HepG2 (cell line): Measurements from ENCODE around the gene SMG5. TPM values are rescaled to one million over a fixed set of nuclear protein-coding genes. Genes with fewer than 3 reads are reported as not detected.
A peak's percentile ranks its signal among the peaks of the same experiment; 100 is the strongest.

Source experiments
- EED ChIP-seq: sonication (generic); formaldehyde crosslinking; IDR thresholded peaks from 2 replicates; pipeline ENCODE4 v1.5.0; 2020; ENCODE audit warnings: mild to moderate bottlenecking, missing genetic modification reagents
- FLYWCH1 ChIP-seq: sonication (generic); formaldehyde crosslinking; IDR thresholded peaks from 2 replicates; pipeline ENCODE4 v1.8.1; 2023; ENCODE audit warnings: mild to moderate bottlenecking, missing genetic modification reagents
- HMG20B ChIP-seq: conservative IDR thresholded peaks from 2 replicates; pipeline ENCODE4 v1.6.1; 2016; ENCODE audit warnings: missing genetic modification reagents, missing compliant biosample characterization
- HMGA1 ChIP-seq: sonication (generic); formaldehyde crosslinking; conservative IDR thresholded peaks from 2 replicates; pipeline ENCODE4 v1.4.0; 2020; ENCODE audit warnings: missing genetic modification reagents
- KDM3A ChIP-seq: IDR thresholded peaks from 2 replicates; pipeline ENCODE4 v1.6.1; 2018; ENCODE audit warnings: low read depth, missing compliant biosample characterization
- MXD4 ChIP-seq: IDR thresholded peaks from 2 replicates; pipeline ENCODE4 v1.6.1; 2016; ENCODE audit warnings: mild to moderate bottlenecking, missing biosample characterization, missing genetic modification reagents
- NR2F6 ChIP-seq, 2 experiments: IDR thresholded peaks; 2 replicates each; pipeline ENCODE4 v1.6.1; 2016; ENCODE audit warnings: antibody characterized with exemption in 1 of 2, mild to moderate bottlenecking in 1 of 2
- REL ChIP-seq: sonication (generic); formaldehyde crosslinking; conservative IDR thresholded peaks from 2 replicates; pipeline ENCODE4 v1.8.0; 2022; ENCODE audit warnings: mild to moderate bottlenecking, missing genetic modification reagents, moderate library complexity
- ZNF3 ChIP-seq: IDR thresholded peaks from 2 replicates; pipeline ENCODE4 v1.7.0; 2017; ENCODE audit warnings: inconsistent platforms
- ZNF441 ChIP-seq: sonication (generic); formaldehyde crosslinking; IDR thresholded peaks from 2 replicates; pipeline ENCODE4 v1.7.0; 2021; ENCODE audit warnings: missing genetic modification reagents, borderline replicate concordance
- ZNF570 ChIP-seq: sonication (generic); formaldehyde crosslinking; IDR thresholded peaks from 2 replicates; pipeline ENCODE4 v1.4.0; 2020; ENCODE audit warnings: mild to moderate bottlenecking, missing genetic modification reagents, borderline replicate concordance
- ZNF589 ChIP-seq: sonication (generic); formaldehyde crosslinking; conservative IDR thresholded peaks from 2 replicates; pipeline ENCODE4 v1.8.0; 2022; ENCODE audit warnings: mild to moderate bottlenecking, moderate library complexity, missing genetic modification reagents
- ZNF703 ChIP-seq: sonication (generic); formaldehyde crosslinking; IDR thresholded peaks from 2 replicates; pipeline ENCODE4 v1.5.1; 2020; ENCODE audit warnings: missing genetic modification reagents, mild to moderate bottlenecking, moderate library complexity, borderline replicate concordance
- ZNF777 ChIP-seq: sonication (generic); formaldehyde crosslinking; IDR thresholded peaks from 2 replicates; pipeline ENCODE4 v1.4.0; 2020; ENCODE audit warnings: missing genetic modification reagents
- polyA plus RNA-seq, 8 experiments: library from polyadenylated mRNA; depleted of rRNA in 3 of 8; stranded (reverse) in 7 of 8; unstranded in 1 of 8; fragments of >200 nt; fragmentation: Illumina TruSeq in 4 of 8; extraction: Trizol in 4 of 8; gene quantifications; 2 replicates each; pipeline versions ENCODE4 v1.2.1 to v1.2.3, GENCODE V29; 2011 to 2016; ENCODE audit warnings: low read depth in 4 of 8, missing spikeins in 1 of 8, mixed read lengths in 1 of 8; ENCODE audit not compliant: insufficient read depth in 1 of 8
- total RNA-seq, 5 experiments: library from RNA; depleted of rRNA; stranded (reverse); fragments of >200 nt; fragmentation: Illumina TruSeq; extraction: Trizol; gene quantifications; 2 replicates each; pipeline ENCODE4 v1.2.3, GENCODE V29; 2016; ENCODE audit warnings: low read depth in 1 of 5
- TF ChIP-seq, protein P1 (sequence below): sonication (generic); formaldehyde crosslinking; conservative IDR thresholded peaks from 2 replicates; pipeline ENCODE4 v1.4.0; 2020; ENCODE audit warnings: mild to moderate bottlenecking, missing genetic modification reagents, moderate library complexity
- TF ChIP-seq, protein P2 (sequence below): sonication (generic); formaldehyde crosslinking; IDR thresholded peaks from 2 replicates; pipeline ENCODE4 v1.4.0; 2020; ENCODE audit warnings: missing genetic modification reagents, borderline replicate concordance
- TF ChIP-seq, protein P3 (sequence below): sonication (generic); formaldehyde crosslinking; IDR thresholded peaks from 2 replicates; pipeline ENCODE4 v1.8.0; 2022; ENCODE audit warnings: mild to moderate bottlenecking, missing genetic modification reagents, borderline replicate concordance
- TF ChIP-seq, protein P4 (sequence below): sonication (generic); formaldehyde crosslinking; IDR thresholded peaks from 2 replicates; pipeline ENCODE4 v1.4.0; 2020; ENCODE audit warnings: mild to moderate bottlenecking, missing genetic modification reagents
- TF ChIP-seq, protein P5 (sequence below): sonication (generic); formaldehyde crosslinking; IDR thresholded peaks from 2 replicates; pipeline ENCODE4 v1.8.1; 2023; ENCODE audit warnings: mild to moderate bottlenecking, missing genetic modification reagents
- TF ChIP-seq, protein P6 (sequence below): sonication (generic); formaldehyde crosslinking; IDR thresholded peaks from 2 replicates; pipeline ENCODE4 v1.4.0; 2020; ENCODE audit warnings: low read depth, mild to moderate bottlenecking, missing genetic modification reagents

SMG5 gene
- total and polyA plus RNA-seq, 2 of the 13 experiments (the other 11 are each of a cell fraction or from before 2014, with no cell fraction given): 50.5 to 84.0 TPM

DNA sequence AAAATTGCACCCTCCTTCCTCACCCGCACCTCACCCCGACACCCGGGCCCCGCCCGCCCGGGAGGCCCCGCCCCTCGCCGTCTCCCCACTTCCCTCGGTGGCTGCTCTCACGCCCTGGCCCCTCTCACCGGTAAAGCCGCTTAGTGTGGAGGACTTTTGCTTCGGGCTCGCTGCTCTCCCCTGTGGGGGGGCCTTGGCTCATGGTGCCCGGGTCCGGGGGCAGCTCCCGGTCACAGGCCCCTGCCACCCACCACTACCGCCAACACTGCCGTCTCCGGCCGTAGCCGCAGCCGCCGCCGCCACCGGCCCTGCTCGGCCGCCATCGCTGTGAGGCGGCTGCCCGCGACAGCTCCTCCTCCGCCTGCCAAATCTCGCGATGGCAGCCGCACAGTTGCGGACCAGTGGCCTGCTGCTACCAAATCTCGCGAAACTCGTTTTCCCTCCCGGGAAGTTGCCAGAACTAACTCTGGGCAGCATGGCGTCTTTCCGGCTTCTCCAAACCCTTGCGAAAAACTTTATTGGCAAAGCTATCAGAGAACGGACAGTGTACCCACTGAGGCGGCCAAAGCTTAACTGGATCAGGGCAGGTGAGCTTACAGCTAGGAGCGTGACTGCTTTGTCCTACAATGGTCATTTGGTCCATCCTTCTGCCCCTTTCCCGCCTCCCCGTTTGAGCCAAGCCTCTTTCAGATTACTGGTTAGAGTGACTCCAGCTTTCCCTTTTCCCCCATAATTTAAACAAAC lies at the start of gene SMG5 (continued):
- no peak for TF ChIP-seq HMGA1 (CRISPR knock-in tag)
- TF ChIP-seq, protein P1, sequence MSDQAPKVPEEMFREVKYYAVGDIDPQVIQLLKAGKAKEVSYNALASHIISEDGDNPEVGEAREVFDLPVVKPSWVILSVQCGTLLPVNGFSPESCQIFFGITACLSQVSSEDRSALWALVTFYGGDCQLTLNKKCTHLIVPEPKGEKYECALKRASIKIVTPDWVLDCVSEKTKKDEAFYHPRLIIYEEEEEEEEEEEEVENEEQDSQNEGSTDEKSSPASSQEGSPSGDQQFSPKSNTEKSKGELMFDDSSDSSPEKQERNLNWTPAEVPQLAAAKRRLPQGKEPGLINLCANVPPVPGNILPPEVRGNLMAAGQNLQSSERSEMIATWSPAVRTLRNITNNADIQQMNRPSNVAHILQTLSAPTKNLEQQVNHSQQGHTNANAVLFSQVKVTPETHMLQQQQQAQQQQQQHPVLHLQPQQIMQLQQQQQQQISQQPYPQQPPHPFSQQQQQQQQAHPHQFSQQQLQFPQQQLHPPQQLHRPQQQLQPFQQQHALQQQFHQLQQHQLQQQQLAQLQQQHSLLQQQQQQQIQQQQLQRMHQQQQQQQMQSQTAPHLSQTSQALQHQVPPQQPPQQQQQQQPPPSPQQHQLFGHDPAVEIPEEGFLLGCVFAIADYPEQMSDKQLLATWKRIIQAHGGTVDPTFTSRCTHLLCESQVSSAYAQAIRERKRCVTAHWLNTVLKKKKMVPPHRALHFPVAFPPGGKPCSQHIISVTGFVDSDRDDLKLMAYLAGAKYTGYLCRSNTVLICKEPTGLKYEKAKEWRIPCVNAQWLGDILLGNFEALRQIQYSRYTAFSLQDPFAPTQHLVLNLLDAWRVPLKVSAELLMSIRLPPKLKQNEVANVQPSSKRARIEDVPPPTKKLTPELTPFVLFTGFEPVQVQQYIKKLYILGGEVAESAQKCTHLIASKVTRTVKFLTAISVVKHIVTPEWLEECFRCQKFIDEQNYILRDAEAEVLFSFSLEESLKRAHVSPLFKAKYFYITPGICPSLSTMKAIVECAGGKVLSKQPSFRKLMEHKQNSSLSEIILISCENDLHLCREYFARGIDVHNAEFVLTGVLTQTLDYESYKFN (CRISPR knock-in tag): peak; percentile 66
- TF ChIP-seq, protein P2, sequence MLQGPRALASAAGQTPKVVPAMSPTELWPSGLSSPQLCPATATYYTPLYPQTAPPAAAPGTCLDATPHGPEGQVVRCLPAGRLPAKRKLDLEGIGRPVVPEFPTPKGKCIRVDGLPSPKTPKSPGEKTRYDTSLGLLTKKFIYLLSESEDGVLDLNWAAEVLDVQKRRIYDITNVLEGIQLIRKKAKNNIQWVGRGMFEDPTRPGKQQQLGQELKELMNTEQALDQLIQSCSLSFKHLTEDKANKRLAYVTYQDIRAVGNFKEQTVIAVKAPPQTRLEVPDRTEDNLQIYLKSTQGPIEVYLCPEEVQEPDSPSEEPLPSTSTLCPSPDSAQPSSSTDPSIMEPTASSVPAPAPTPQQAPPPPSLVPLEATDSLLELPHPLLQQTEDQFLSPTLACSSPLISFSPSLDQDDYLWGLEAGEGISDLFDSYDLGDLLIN (CRISPR knock-in tag): no peak
- TF ChIP-seq ZNF3: no peak
- TF ChIP-seq, protein P3, sequence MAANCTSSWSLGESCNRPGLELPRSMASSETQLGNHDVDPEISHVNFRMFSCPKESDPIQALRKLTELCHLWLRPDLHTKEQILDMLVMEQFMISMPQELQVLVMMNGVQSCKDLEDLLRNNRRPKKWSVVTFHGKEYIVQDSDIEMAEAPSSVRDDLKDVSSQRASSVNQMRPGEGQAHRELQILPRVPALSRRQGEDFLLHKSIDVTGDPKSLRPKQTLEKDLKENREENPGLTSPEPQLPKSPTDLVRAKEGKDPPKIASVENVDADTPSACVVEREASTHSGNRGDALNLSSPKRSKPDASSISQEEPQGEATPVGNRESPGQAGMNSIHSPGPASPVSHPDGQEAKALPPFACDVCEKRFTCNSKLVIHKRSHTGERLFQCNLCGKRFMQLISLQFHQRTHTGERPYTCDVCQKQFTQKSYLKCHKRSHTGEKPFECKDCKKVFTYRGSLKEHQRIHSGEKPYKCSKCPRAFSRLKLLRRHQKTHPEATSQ: no peak
- 0 out of 2 replicates have a peak, but pooled peaks have one; percentile 62 for TF ChIP-seq ZNF703 (CRISPR knock-in tag)
- TF ChIP-seq, protein P4, sequence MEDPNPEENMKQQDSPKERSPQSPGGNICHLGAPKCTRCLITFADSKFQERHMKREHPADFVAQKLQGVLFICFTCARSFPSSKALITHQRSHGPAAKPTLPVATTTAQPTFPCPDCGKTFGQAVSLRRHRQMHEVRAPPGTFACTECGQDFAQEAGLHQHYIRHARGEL (CRISPR knock-in tag): no peak
- peak; percentile 76 for TF ChIP-seq KDM3A (CRISPR knock-in tag)
- no peak for TF ChIP-seq ZNF441 (CRISPR knock-in tag)
- no peak for TF ChIP-seq FLYWCH1 (CRISPR knock-in tag)
- TF ChIP-seq REL (CRISPR knock-in tag): 0 out of 2 replicates have a peak, but pooled peaks have one; percentile 46
- TF ChIP-seq, protein P5, sequence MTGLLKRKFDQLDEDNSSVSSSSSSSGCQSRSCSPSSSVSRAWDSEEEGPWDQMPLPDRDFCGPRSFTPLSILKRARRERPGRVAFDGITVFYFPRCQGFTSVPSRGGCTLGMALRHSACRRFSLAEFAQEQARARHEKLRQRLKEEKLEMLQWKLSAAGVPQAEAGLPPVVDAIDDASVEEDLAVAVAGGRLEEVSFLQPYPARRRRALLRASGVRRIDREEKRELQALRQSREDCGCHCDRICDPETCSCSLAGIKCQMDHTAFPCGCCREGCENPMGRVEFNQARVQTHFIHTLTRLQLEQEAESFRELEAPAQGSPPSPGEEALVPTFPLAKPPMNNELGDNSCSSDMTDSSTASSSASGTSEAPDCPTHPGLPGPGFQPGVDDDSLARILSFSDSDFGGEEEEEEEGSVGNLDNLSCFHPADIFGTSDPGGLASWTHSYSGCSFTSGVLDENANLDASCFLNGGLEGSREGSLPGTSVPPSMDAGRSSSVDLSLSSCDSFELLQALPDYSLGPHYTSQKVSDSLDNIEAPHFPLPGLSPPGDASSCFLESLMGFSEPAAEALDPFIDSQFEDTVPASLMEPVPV: no peak
- peak; percentile 17; the same call in 1 of the 2 replicates for TF ChIP-seq EED (CRISPR knock-in tag)
- TF ChIP-seq ZNF777: peak; percentile 31; the same call in 1 of the 2 replicates
- peak; percentile 83 for TF ChIP-seq MXD4
- TF ChIP-seq ZNF570 (CRISPR knock-in tag): no peak
- no peak for TF ChIP-seq NR2F6 (IDR thresholded peaks at IDR 0.05)
- 0 out of 2 replicates have a peak, but pooled peaks have one; percentile 45 for TF ChIP-seq NR2F6 (CRISPR knock-in tag; IDR thresholded peaks at IDR 0.05)
- TF ChIP-seq, protein P6, sequence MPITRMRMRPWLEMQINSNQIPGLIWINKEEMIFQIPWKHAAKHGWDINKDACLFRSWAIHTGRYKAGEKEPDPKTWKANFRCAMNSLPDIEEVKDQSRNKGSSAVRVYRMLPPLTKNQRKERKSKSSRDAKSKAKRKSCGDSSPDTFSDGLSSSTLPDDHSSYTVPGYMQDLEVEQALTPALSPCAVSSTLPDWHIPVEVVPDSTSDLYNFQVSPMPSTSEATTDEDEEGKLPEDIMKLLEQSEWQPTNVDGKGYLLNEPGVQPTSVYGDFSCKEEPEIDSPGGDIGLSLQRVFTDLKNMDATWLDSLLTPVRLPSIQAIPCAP (CRISPR knock-in tag): no peak
- peak; percentile 59; the same call in 1 of the 2 replicates for TF ChIP-seq HMG20B (CRISPR knock-in tag)
- TF ChIP-seq ZNF589: no peak; the same call in 1 of the 2 replicates
